ENCODE results near the gene SLITRK2.

Gene SLITRK2

DNA sequence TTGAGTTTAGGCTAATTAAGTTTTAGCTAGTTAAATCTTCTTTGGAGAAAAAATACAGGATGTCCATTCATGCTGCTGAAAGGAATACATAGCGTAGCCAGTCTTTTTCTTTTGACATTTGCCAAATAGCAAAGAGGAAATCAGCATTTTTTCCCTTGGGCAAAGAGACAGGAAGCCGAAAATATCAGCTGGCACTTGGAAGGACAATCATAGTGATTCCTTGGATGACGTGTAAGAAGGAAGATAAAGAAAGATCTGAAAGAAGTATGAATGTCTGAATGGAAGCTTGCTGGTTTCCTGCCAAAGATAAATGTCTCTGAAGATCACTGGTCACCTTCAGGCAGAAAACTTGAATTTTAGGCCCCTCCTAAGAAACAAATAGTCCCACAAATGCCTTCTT lies 44.2 kb downstream of the SLITRK2 start:
- DNase-seq: no peak

DNA sequence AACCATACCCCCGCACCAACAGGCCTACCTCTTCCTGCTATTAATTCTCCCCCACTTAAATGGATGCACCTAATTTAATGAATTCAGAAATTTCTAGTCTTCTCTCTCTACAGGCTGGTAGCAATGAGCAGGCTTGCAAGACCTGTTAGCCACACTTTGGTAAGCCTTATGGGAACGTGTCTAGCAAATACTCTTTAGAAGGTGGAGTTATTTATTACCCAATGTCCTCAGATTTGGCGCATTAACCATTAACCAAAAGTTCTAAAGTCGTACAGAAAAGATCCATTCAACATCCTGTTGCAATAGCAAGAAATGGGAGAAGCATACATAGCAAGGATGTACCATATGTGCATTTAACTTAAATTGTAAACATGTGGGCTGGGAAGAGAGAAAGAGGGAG lies 47.5 kb downstream of the SLITRK2 start:
- DNase-seq: no peak
